Esophagus squamous epithelium (tissue), 4 donors: ENCODE data around the gene TMEM50B.

ENCODE experiments used
- CTCF ChIP-seq, 6 experiments: fragments of 450-650 bp in 4 of 6; fragments of 200-600 bp in 2 of 6; sonication (generic) in 2 of 6; IDR thresholded peaks; one replicate each; pipeline ENCODE4 v1.5.1; 2016 to 2019; ENCODE audit warnings: antibody characterized with exemption in 6 of 6, mild to moderate bottlenecking in 4 of 6, moderate library complexity in 4 of 6
- POLR2A ChIP-seq, 4 donors: fragments of 450-650 bp; IDR thresholded peaks; one replicate each; pipeline ENCODE4 v1.6.1; 2017; ENCODE audit warnings: antibody characterized with exemption in 4 of 4, mild to moderate bottlenecking in 4 of 4, moderate library complexity in 3 of 4

- TF ChIP-seq POLR2A (IDR thresholded peaks at IDR 0.05) = no peak
- no peak for TF ChIP-seq CTCF (IDR thresholded peaks at IDR 0.05)
These were observed 42.6 kb downstream of the TMEM50B start for GRCh38 chr21:33437140-33437539.
